ENCODE data around the gene FRMD3.

The FRMD3 gene

GRCh38 chr9:83501565-83501964 is 36.6 kb downstream of the FRMD3 start:
- DNase-seq (ENCODE audit: low spot score): no peak
- TF ChIP-seq CTCF (IDR thresholded peaks at IDR 0.05; ENCODE audit: extremely low read depth, insufficient read depth, missing control alignments): no peak
- in situ Hi-C loops (cut with MboI; ENCODE audit: low pct_unique_long_range_greater_than_20kb, low sequenced_read_pairs, unreplicated experiment): no loop called here

- TF ChIP-seq CTCF (IDR thresholded peaks at IDR 0.05; ENCODE audit: extremely low read depth, insufficient read depth, missing control alignments): no peak
- DNase-seq (ENCODE audit: low spot score): no peak
- in situ Hi-C loops (cut with MboI; ENCODE audit: low pct_unique_long_range_greater_than_20kb, low sequenced_read_pairs, unreplicated experiment): no loop called here
Measured at GRCh38 chr9:83497441-83497840, 40.8 kb downstream of the FRMD3 start.

- in situ Hi-C loops (cut with MboI; ENCODE audit: low pct_unique_long_range_greater_than_20kb, low sequenced_read_pairs, unreplicated experiment): no loop called here
Measured at GRCh38 chr9:83491995-83492394, 46.2 kb downstream of the FRMD3 start.

GRCh38 chr9:83491413-83491812 is 46.8 kb downstream of the FRMD3 start:
- DNase-seq (ENCODE audit: low spot score): no peak
- in situ Hi-C loops (cut with MboI; ENCODE audit: low pct_unique_long_range_greater_than_20kb, low sequenced_read_pairs, unreplicated experiment): no loop called here
- TF ChIP-seq CTCF (IDR thresholded peaks at IDR 0.05; ENCODE audit: extremely low read depth, insufficient read depth, missing control alignments): no peak

More at GRCh38 chr9:83491995-83492394, 46.2 kb downstream of the FRMD3 start:
- DNase-seq (ENCODE audit: low spot score): no peak
- no peak for TF ChIP-seq CTCF (IDR thresholded peaks at IDR 0.05; ENCODE audit: extremely low read depth, insufficient read depth, missing control alignments)

- in situ Hi-C loops (cut with MboI; ENCODE audit: low pct_unique_long_range_greater_than_20kb, low sequenced_read_pairs, unreplicated experiment): no loop called here
- DNase-seq (ENCODE audit: low spot score): no peak
- TF ChIP-seq CTCF (IDR thresholded peaks at IDR 0.05; ENCODE audit: extremely low read depth, insufficient read depth, missing control alignments): no peak
Measured at GRCh38 chr9:83489961-83490360, 48.2 kb downstream of the FRMD3 start.

- in situ Hi-C loops (cut with MboI; ENCODE audit: low pct_unique_long_range_greater_than_20kb, low sequenced_read_pairs, unreplicated experiment): no loop called here
- DNase-seq (ENCODE audit: low spot score): no peak
- TF ChIP-seq CTCF (IDR thresholded peaks at IDR 0.05; ENCODE audit: extremely low read depth, insufficient read depth, missing control alignments): no peak
Measured at GRCh38 chr9:83484990-83485389, 53.2 kb downstream of the FRMD3 start.

- no peak for DNase-seq (ENCODE audit: low spot score)
- in situ Hi-C loops (cut with MboI; ENCODE audit: low pct_unique_long_range_greater_than_20kb, low sequenced_read_pairs, unreplicated experiment): no loop called here
- no peak for TF ChIP-seq CTCF (IDR thresholded peaks at IDR 0.05; ENCODE audit: extremely low read depth, insufficient read depth, missing control alignments)
Measured at GRCh38 chr9:83483223-83483622, 55.0 kb downstream of the FRMD3 start.

Data from GM13977 (cell line).